Measurements from ENCODE around the gene CDNF.

Gene CDNF

GRCh38 chr10:14837757-14838581 is at the start of gene CDNF, which contains the start of the genes HSPA14 and MSANTD7:
Gene CDNF, minus strand, starts transcription at chr10:14838037. Its CDS starts 91 bp downstream, at chr10:14837946.
Gene HSPA14, plus strand, starts transcription at chr10:14838306. Its CDS starts 97 bp downstream, at chr10:14838403.
Gene MSANTD7, plus strand, starts transcription at chr10:14838306. Its CDS starts 3,979 bp downstream, at chr10:14842285.
- ChIA-PET POLR2A (interaction anchor here (0.6 to 3.5 kb wide), 29 partner anchors 10 to 329 kb away, joined by 3 to 41 read pairs (median 4); partner anchors contain the start of genes DCLRE1C, MEIG1 and SUV39H2), CTCF (interaction anchor here (0.8 to 2.9 kb wide), 6 partner anchors 11 to 339 kb away, joined by 3 to 20 read pairs (median 4); no protein-coding TSS in a partner anchor)
- TF ChIP-seq ELF4 (IDR thresholded peaks at IDR 0.05) = peak; percentile 61; the same call in 1 of the 2 replicates
- peak; percentile 47; the same call in 1 of the 2 replicates for TF ChIP-seq NFRKB (IDR thresholded peaks at IDR 0.05)
- no peak for TF ChIP-seq LEF1 (IDR thresholded peaks at IDR 0.05; ENCODE audit: borderline replicate concordance)
- peak; percentile 94 for TF ChIP-seq PKNOX1 (IDR thresholded peaks at IDR 0.05)
- TF ChIP-seq FOXA1 (IDR thresholded peaks at IDR 0.05) = no peak
- TF ChIP-seq L3MBTL2 (conservative IDR thresholded peaks at IDR 0.05) = peak; percentile 60; the same call in 1 of the 2 replicates
- peak; percentile 97 for DNase-seq (ENCODE audit: extremely low spot score)

GRCh38 chr10:14884082-14884481 is 46.2 kb upstream of the CDNF start:
- ChIA-PET CTCF (no interaction called here), POLR2A (no interaction called here)
- TF ChIP-seq L3MBTL2 (conservative IDR thresholded peaks at IDR 0.05) = no peak
- no peak for TF ChIP-seq CTBP1 (IDR thresholded peaks at IDR 0.05; ENCODE audit: borderline replicate concordance)
- TF ChIP-seq LEF1 (IDR thresholded peaks at IDR 0.05; ENCODE audit: borderline replicate concordance) = no peak
- no peak for TF ChIP-seq ARNT (IDR thresholded peaks at IDR 0.05)
- TF ChIP-seq HDGF (IDR thresholded peaks at IDR 0.05; ENCODE audit: borderline replicate concordance) = no peak
- no peak for TF ChIP-seq SUZ12 (IDR thresholded peaks at IDR 0.05)
- TF ChIP-seq NFRKB (IDR thresholded peaks at IDR 0.05) = no peak
- DNase-seq (ENCODE audit: extremely low spot score) = no peak

- TF ChIP-seq SUZ12 (IDR thresholded peaks at IDR 0.05) (no peak), ELF4 (IDR thresholded peaks at IDR 0.05) (no peak), SP1 (IDR thresholded peaks at IDR 0.05) (no peak), ARNT (IDR thresholded peaks at IDR 0.05) (no peak), LEF1 (IDR thresholded peaks at IDR 0.05; ENCODE audit: borderline replicate concordance) (no peak), FOXA1 (IDR thresholded peaks at IDR 0.05) (no peak), HDGF (IDR thresholded peaks at IDR 0.05; ENCODE audit: borderline replicate concordance) (no peak), CTBP1 (IDR thresholded peaks at IDR 0.05; ENCODE audit: borderline replicate concordance) (no peak)
- no peak for DNase-seq (ENCODE audit: extremely low spot score)
- ChIA-PET POLR2A (no interaction called here), CTCF (interaction anchor here (0.6 kb wide), 1 partner anchor 1376 kb away, joined by 3 read pairs; no protein-coding TSS in a partner anchor)
These were observed 42.4 kb upstream of the CDNF start for GRCh38 chr10:14880229-14880628.

GRCh38 chr10:14879928-14880193 is 42.0 kb upstream of the CDNF start:
- TF ChIP-seq HDGF (IDR thresholded peaks at IDR 0.05; ENCODE audit: borderline replicate concordance) = no peak
- TF ChIP-seq TARDBP (IDR thresholded peaks at IDR 0.05) = no peak
- no peak for TF ChIP-seq BHLHE40 (IDR thresholded peaks at IDR 0.05; ENCODE audit: borderline replicate concordance)
- CTCF ChIA-PET = no interaction called here
- POLR2A ChIA-PET = interaction anchor here (1.0 to 3.3 kb wide), 3 partner anchors 13 to 80 kb away, joined by 4 to 35 read pairs (median 12); partner anchors contain the start of gene MEIG1
- DNase-seq (ENCODE audit: extremely low spot score) = no peak

GRCh38 chr10:14879124-14879927 is 41.5 kb upstream of the CDNF start:
- DNase-seq (ENCODE audit: extremely low spot score) = no peak
- POLR2A ChIA-PET = interaction anchor here (0.7 to 3.3 kb wide), 22 partner anchors 10 to 1717 kb away, joined by 3 to 41 read pairs (median 4); partner anchors contain the start of genes CDNF, DCLRE1C, HSPA14 and MEIG1
- CTCF ChIA-PET = no interaction called here
- TF ChIP-seq FOXM1 (IDR thresholded peaks at IDR 0.05; ENCODE audit: borderline replicate concordance) (no peak), L3MBTL2 (conservative IDR thresholded peaks at IDR 0.05) (peak; percentile 77)

GRCh38 chr10:14878266-14879123 is 40.7 kb upstream of the CDNF start, which contains the start of gene SUV39H2:
Gene SUV39H2, plus strand, starts transcription at chr10:14878866. Its CDS starts 23 bp downstream, at chr10:14878889.
- ChIA-PET POLR2A (interaction anchor here (0.6 to 3.3 kb wide), 28 partner anchors 10 to 1717 kb away, joined by 3 to 41 read pairs (median 4); partner anchors contain the start of genes CDNF, DCLRE1C, HSPA14 and MEIG1), CTCF (interaction anchor here (0.6 kb wide), 1 partner anchor 16 kb away, joined by 3 read pairs; no protein-coding TSS in a partner anchor)
- TF ChIP-seq FOXM1 (IDR thresholded peaks at IDR 0.05; ENCODE audit: borderline replicate concordance) (peak; percentile 53; the same call in 1 of the 2 replicates), PKNOX1 (IDR thresholded peaks at IDR 0.05) (no peak), L3MBTL2 (conservative IDR thresholded peaks at IDR 0.05) (peak; percentile 93)
- peak; percentile 97 for DNase-seq (ENCODE audit: extremely low spot score)
